ENCODE data around the gene KIAA1217.

GRCh38 chr10:24569828-24570657 is 361.1 kb downstream of the KIAA1217 start:
- TF ChIP-seq CTCF (conservative IDR thresholded peaks at IDR 0.05; ENCODE audit: low read depth, low read length) (no peak), POLR2A (IDR thresholded peaks at IDR 0.05; ENCODE audit: low read depth, low read length) (no peak), USF2 (IDR thresholded peaks at IDR 0.05; ENCODE audit: low read depth, low read length) (no peak), BHLHE40 (IDR thresholded peaks at IDR 0.05; ENCODE audit: low read depth, low read length) (no peak), FOS (IDR thresholded peaks at IDR 0.05; ENCODE audit: low read depth, low read length) (no peak), RFX5 (IDR thresholded peaks at IDR 0.05; ENCODE audit: low read depth, low read length) (no peak), ELK1 (IDR thresholded peaks at IDR 0.05; ENCODE audit: borderline replicate concordance, low read depth, low read length) (no peak), MAFK (IDR thresholded peaks at IDR 0.05; ENCODE audit: low read depth, low read length) (no peak), MXI1 (IDR thresholded peaks at IDR 0.05; ENCODE audit: borderline replicate concordance, low read depth, low read length) (no peak), RCOR1 (IDR thresholded peaks at IDR 0.05; ENCODE audit: insufficient replicate concordance, low read length) (no peak), SMC3 (IDR thresholded peaks at IDR 0.05; ENCODE audit: low read depth, low read length) (no peak)
